ENCODE measurements around the gene GJA9.

DNA sequence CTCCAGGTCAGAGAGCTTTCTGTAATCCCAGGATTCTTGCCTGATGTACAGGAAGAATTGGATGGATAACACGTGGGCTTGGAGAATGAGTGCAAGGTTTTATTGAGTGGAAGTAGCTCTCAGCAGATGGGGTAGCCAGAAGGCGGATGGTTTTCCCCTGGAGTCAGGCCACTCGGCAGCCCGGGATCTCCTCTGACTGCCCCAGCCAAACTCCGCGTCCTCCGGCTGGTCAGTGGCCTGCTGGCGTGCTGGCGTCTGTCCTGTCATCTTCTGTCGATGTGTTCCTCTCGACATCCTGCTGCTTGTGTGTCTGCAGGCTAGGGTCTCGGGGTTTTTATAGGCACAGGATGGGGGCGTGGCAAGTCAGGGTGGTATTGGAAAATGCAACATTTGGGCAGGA, 27.4 kb upstream of the GJA9 start:
- TF ChIP-seq POLR2A (IDR thresholded peaks at IDR 0.05; ENCODE audit: low read length) = no peak
- TF ChIP-seq GATA1 (IDR thresholded peaks at IDR 0.05; ENCODE audit: low read depth, low read length) = no peak

All from erythroblast (primary cell).